ENCODE data around the gene UBE2C.

DNA sequence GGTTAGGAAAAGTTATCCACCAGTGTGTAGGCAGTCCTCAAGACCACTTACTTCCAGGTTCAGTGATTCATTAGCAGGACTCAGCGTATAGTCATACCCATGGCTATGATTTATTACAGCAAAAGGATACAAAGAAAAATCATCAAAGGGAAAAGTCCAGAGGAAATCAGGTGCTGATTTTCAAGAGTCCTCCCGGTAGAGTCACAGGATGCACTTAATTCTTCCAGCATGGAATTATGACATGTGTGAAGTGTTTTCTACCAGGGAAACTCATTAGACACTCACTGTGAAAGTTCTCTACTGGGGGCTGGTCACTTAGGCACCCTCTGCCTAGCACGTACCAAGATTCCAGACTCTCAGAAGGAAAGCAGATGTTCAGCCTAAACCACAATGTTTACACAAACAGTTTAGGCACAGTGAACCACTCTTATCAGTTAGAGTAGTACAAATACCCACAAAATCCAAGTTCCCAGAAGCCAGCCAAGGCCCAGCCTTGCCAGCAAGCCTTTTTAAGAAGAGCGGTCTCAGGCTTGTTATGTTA, 31.0 kb upstream of the UBE2C start:
- TF ChIP-seq POLR2AphosphoS5 (IDR thresholded peaks at IDR 0.05) (no peak), POLR2A (IDR thresholded peaks at IDR 0.05) (no peak)
- TF ChIP-seq, protein P1, sequence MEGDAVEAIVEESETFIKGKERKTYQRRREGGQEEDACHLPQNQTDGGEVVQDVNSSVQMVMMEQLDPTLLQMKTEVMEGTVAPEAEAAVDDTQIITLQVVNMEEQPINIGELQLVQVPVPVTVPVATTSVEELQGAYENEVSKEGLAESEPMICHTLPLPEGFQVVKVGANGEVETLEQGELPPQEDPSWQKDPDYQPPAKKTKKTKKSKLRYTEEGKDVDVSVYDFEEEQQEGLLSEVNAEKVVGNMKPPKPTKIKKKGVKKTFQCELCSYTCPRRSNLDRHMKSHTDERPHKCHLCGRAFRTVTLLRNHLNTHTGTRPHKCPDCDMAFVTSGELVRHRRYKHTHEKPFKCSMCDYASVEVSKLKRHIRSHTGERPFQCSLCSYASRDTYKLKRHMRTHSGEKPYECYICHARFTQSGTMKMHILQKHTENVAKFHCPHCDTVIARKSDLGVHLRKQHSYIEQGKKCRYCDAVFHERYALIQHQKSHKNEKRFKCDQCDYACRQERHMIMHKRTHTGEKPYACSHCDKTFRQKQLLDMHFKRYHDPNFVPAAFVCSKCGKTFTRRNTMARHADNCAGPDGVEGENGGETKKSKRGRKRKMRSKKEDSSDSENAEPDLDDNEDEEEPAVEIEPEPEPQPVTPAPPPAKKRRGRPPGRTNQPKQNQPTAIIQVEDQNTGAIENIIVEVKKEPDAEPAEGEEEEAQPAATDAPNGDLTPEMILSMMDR (IDR thresholded peaks at IDR 0.05 in 8 of 11, conservative IDR thresholded peaks at IDR 0.05 in 3 of 11): no peak
